NCI-H146 (cell line): ENCODE results near the gene MBNL2.

Source experiments
- DNase-seq: peaks from one replicate; lab custom pipeline; 2025; lab: John Stamatoyannopoulos, UW

MBNL2 gene

DNA sequence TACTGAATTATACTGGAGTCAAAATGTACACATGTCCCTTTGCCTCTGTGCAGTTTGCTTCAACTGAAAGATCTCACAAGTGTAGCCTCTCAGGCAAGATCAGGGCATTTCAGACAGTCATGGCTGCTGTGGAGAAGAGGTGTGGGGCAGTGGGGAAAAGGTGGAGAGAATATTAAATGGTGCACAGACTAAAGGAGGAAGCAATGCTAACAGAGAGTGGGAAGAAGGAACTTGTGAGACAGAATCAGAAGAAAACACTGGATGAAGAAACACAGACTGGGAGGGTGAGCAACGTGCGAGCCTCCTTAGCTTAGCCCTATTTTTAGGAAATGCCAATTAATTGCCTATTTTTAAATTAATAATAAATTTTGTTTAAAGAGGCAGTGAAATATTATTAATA, 162.2 kb downstream of the MBNL2 start:
- no peak for DNase-seq

DNA sequence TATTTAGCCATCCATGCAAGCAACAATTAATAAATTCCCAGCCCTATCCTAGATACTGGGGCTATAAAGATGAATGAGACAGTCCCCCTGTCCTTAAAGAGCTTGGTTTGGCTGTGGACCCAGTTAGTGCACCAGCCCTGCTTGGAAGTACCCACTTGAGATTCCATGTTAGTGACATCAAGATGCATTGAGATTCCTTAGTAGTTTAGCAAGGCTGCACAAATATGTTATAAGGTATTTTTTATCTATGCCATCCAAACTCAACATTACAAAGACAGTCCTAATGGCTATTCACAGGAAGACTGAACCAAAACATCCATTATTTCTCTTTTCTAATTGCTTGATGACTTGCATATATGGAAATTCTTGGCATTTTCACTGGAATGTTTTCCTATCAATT, 163.0 kb downstream of the MBNL2 start:
- no peak for DNase-seq

DNA sequence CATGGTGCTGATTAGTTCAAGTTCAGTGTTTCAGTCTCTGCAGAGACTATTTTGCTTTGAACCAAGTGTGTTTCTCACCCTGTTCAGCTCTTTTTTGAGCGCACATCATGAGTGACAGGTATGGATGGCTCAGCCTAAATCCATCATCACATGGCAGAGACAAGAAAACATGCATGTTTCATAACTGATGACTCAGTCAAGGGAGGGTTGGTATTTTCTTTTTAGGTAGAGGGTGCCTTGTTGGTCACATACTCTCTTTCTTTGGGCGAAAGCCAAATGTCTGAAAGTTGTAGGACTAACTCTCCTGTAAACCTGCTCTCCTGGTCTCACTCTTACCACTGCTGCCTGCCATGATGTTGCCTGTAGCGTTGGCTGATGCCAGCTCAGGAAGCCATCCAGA, 163.7 kb downstream of the MBNL2 start:
- no peak for DNase-seq

DNA sequence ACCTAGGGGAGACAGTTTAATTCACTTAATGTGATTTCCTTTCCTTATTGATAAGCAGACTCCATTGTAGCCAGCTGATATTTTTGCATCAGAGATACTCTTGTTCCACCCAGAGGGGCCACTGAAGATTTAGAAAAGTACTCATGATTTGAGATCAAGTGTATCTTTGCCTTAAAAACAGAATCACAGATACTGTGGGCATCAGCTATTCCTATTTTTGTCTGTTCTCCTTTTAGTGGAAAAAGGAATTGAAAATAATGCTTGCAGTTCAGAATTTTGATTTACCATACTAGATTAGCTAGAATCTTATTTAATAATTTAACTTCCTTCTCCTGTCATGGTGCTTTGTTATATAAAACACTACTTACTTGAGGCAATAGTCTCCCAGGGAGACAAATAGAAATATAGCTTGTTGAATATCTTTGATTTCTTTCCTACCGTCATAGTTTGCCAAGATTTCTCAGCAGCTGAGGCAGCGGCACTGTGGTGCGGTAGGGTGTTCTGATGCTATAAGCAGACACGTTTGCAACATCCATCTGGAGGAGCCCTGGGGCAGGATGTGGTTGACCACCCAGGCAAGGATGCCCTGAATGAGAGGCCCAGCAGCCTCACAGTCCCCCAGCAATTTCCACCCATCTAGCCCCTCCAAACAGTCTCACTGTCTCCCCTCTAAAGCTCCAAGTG, 164.8 kb downstream of the MBNL2 start:
- no peak for DNase-seq

DNA sequence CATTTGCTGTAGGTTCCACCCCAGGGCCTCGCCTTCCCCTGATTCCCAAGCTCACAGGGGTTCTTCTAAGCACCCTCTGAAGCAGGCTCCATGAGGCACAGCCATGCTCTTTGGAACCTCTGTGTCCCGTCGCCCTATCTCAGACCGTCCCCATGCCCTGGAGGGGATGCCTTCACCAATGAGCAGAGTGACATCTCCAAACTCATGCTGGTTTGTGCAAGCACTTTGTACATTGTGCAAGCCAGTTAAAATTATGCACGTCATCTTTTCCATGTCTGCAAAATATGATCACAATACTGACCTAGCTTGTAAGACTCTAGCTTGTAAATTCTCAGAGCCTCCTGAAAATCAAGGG, 165.3 kb downstream of the MBNL2 start:
- no peak for DNase-seq

DNA sequence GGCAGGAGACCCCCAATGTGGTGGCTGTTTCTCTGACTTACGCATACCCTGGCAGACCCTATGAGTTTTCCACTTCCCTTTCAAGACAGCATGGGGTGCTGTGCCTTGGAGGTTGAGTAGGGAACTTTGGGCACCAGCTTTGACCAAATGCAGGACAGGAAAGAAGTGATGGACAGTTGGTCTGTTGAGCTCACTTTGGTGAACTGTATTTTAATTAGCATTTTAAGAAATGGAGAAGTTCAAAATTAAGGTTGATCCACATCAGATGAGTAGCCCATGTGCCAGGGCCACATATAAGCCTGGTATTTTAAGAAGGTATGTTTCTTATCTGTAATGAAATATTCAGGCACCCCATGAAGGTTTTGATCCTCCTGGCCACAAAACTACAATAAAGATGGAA, 165.8 kb downstream of the MBNL2 start:
- no peak for DNase-seq

DNA sequence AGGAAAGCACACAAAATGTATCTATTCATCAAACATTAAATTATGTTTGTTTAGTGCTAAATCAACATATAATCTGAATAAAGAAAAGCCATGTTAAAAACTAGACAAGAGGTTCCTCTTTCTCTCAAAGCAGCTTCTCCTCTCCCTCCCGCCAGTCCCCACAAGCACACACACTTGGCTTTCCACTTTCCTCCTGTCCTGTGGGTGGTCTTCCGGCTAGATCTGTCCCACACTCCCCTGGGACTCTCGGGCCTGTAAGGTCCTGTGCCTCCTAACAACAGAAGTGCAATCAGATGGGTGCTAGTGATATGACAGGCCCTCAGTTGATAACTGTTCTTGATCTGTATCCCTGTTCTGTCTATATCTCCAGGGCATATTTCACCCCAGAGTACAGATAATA, 166.2 kb downstream of the MBNL2 start:
- no peak for DNase-seq

DNA sequence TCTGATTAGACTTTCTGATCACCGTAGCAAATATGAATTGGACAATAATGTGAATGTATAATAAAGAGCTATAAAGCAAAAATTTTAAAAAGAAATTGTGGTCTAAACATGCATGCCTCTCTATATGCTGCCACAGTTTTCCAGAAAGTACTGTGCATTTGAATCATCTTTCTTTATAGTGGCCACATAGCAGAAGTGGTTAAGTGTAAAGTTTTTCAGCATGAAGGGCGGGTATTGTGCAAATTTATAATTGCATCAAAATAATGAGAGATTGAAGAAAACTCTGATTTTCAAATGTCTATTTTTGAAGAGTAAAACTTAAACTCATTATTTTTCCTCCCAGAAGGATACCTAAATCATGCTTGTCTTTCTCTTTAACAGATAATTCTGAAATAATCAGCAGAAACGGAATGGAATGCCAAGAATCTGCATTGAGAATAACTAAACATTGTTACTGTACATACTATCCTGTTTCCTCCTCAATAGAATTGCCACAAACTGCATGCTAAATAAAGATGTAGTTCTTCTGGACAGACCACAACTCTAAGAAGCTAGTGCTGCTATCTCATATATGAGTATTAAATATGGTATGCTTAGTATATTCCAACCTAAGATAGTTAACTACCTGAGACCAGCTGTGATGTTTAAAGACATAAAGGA, 168.9 kb downstream of the MBNL2 start:
- DNase-seq, result no peak

DNA sequence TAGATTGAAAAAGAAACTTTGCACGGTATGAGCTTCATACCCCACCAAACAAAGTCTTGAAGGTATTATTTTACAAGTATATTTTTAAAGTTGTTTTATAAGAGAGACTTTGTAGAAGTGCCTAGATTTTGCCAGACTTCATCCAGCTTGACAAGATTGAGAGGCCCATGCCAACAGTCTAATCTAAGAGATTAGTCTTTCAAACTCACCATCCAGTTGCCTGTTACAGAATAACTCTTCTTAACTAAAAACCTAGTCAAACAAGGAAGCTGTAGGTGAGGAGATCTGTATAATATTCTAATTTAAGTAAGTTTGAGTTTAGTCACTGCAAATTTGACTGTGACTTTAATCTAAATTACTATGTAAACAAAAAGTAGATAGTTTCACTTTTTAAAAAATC, 169.9 kb downstream of the MBNL2 start:
- DNase-seq, result no peak

DNA sequence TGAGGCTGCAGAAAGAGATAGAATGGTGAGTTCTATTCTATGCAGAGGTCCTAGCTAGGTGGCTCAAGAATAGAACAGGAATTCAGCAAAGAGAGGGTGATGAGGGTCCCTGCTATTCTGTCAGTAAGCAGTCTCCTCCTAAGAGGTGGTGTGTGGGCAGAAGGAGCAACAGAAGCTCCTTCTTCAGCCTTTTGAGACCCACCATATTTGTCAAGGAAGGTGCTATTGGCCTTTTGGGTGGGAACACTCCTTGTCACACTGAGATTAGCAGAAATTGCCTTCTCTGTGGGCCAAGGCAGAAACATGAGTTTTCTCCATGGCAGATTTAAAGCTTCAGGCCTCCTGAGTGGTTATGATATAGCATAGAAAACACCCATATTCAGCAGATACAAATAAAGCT, 172.4 kb downstream of the MBNL2 start:
- no peak for DNase-seq

DNA sequence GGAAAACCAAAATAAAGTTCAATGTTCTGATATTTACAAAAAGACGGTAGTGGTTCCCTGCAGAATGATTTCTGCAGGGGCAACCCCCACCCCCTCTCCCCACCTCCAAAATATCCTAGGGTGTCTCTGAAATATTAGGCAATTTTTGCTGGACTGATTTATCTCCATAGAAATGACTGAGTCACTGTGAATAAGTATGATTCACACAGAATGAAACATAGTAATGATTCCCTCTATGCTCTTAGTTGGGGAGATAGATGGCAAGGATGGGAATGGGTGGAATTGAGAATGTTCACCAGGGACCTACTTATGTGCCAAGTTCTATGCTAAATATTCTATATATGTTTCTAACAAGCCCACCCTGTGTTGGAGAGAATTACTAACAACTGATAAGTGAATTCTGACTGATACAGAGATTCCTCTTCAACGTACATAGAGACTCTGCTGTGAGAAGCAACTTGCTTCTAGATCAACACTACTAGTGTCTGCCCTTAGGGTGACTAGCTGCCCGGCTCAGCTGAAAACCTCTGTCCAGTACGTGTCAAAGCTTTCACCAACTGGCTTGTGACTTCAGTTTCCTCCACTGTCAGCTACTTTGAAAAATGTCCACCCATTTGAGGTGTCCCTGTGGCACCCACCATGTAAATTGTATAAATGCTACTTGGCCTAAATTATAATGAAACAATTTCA, 173.5 kb downstream of the MBNL2 start:
- DNase-seq, result no peak

DNA sequence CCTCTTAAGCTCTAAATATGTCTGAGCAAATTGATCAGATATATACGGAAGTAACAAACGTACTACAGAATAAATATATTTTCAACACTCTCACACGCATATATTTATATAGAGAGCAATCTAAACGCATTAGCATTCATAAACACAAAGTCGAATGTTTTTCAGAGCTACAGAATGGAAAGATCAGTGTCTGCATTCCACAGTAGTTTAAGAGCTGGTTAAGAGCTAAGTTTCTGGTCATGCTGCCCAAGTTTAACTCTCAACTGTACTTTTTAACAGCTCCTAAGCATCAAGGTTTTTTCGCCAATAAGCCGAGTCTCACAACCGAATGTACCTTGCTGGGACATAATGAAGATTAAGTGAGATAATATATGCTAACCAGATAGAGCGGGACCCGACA, 175.1 kb downstream of the MBNL2 start:
- DNase-seq, result no peak

DNA sequence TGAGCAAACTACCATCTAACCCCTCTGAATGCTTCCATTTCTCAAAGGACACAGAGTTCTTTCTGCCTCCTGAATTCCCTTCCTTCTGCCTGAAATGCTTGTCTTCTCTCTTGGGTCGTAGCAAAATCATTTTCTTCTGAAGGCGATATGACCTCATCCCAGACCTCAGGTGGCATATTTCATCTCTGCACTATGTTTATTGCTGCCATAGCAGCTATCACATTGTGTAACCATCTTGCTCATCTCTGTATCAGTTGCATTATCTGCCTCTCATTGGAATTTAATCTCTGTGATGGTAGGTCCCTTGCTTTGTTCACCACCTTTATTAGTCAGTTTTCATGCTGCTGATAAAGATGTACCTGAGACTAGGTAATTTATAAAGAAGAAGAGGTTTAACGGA, 179.3 kb downstream of the MBNL2 start:
- no peak for DNase-seq

DNA sequence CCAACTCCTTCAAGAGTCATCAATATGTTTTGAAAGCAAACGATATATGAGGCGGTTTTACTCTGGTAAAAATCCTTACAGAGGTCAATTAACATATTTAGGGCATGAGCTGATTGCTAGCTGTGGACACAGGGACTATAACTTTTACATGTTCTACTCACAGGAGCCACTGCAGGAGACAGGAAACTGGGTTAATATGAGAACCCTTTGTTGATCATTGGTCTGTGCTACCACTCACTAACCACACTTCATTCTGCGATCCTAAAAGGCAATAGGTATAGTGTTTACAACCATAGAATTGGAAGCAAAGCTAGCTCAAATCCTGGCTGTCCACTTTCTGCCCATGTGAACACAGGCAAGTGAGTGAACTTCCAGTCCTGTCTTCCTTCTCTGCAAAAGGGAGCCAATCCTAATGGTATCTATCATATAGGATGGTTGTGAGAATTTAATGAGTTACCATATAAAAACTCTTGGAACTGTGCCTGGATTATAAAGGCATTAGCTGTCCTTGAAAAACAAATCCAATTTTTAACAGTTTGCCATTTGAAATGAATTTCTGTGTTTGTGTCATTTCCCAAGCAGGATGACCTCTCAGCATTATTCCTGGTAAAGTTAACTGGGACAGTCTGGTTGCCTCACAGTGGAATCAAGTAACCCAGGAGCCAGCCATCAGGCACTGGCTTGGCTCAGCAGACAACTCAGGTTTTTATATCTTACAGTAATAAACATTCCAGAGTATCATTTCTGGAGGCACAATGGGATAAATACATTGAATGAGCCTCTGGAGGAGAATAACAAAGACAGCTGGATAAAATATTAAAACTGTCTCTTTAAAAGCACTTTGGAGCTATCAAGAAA, 182.0 kb downstream of the MBNL2 start:
- no peak for DNase-seq

DNA sequence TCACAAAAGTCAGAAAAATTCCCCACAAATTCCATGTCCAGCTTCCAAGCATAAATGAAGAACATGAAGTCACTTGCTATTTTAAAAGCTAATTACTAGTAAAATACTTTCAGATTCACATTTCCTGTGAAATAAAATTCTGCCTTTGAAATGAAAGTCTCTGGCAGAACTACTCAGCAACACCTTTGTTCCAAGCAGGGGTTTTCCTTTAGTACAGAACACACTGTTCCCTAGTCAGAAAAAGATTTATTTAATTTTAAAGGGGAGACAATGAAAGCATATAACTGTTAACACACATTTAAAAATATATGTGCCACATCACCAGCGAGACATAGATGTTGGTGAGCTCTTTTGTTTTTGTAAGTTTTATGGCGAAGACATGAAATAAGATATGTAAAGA, 185.4 kb downstream of the MBNL2 start:
- no peak for DNase-seq

DNA sequence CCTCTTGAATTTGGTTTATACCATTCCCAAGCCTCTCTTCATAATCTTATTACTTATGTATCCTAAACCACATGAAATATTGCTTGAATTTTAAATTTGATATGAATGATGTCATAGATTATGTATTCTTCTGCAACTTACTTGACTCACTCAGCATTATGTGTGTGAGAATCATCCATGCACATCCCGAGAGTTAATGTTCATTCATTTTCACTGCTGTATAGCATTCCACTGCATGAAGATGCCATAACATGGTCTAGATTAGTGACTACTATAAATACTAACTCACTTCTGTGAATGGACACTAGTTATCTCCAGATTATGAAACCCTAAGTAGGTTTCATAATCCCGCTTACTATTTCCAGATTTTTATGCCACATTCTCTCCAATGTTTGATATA, 186.8 kb downstream of the MBNL2 start:
- DNase-seq, result no peak

DNA sequence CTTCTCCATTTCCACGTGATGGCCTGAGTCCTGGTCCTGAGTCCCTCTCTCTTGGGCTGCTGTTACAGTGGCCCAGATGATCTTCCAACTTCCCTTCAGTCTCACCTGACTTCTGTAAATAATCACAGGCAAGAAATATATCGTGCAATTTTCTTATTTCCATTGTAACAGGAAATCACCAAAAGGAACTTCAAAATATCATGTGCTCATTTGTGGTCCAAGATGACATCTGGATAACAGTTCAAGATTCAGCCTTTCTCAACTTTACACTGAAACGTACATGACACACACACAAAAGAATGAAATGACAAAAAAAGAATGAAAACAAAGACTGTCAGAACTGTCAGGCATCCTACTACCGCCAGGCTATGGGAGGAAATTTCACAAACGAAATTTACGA, 189.9 kb downstream of the MBNL2 start:
- DNase-seq, result no peak

DNA sequence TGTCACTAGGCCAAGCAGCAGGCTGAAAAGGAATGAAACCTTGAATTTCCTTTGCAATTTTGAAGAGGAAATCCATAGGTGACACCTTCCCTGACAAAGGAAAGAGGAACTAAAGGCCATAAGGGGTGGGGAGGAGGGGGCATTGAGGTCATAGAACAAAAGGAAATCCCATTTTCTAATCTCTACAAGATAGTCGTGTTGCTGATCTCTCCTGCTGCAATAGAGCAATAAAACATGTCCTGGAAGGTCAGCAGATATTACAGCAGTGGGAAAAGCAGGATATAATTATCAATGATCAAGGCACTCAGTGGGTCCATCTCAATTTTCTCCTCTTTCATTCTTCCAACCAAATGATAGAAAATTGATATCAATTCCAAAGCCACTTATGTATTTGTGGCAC, 191.6 kb downstream of the MBNL2 start:
- DNase-seq, result no peak

DNA sequence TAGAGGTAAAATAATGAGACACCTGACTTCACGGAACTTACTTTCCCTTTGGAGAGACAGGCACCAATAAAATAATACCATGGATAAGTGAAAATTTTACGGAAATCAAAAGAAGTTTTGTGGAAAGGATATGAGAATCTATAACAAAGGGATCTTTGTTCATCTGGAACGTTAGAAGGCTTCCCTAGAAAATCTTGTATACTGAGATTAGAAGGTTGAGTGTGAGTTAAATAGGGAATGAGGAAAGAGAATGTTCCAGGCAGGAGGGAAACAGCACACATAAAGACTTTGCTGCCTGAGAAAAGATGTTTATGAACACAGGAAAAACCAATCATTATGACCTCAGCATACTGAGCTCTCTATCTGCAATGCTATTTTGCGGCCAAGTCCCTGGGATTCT, 192.3 kb downstream of the MBNL2 start:
- no peak for DNase-seq

DNA sequence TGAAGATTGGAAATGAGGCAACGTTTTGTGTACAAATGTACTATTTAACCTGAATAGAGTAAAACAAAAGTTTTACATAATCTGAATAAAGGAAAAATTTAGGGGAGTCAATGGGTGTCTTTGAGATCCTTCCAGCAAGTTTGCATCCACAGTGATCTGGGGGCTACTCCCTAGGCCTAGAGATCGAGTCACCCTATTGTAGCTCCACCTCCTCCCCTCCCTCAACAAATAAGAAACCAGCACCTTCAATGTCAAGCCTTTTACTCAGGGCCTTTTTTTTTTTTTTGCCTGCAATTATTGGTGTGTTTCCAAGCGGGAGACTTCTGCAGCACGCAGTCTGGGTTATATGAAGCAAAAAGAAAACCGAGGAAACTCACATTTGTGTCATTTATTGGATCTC, 195.6 kb downstream of the MBNL2 start:
- no peak for DNase-seq

DNA sequence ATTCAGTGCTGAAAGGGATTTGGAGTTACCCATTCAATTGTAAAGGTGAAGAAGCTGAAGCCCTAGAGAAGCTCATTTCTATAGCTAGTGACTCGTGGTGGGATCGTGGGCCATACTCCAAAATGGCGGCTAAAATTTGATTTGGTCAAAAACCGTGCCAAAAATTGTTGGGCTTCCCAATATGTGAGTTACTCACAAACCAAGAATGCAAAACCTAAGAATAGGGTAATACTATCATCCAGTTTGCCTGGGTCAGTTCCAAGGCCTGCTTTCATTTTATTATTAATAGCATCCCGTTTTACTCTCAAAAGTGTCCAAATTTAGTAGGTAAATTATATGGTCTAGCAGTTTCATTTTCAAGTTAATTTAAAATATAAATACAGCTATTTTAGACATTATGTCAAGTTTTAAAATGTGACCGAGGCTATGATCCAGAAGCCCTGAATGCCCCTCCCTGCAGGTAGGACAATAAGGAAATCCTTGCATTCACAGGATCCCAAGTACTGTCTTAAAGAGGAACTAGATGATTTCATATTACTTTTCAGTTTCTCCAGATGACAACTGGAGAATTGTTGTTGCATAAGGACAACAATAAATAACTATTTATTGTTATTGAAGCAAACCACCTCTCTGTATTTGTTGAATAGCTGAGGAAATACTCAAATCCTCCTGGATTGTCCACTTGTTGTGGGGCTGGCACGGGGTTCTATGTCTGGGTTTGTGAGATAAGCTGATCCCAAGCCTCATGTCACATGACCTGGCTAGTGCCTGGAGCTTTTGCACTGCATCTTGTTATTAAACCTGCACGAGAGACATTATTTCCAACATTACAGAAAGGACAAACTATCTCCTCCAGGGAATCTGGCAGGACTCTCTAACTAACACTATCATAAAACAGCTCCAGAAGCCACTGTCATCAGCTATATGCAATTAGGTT, 200.3 kb downstream of the MBNL2 start:
- no peak for DNase-seq
